UCSD-AML1 (cell line): ENCODE measurements around the gene DYNLRB1.
A peak's percentile ranks its signal among the peaks of the same experiment; 100 is the strongest.

Experiments
- DNase-seq: peaks from one replicate; lab custom pipeline; 2025; ENCODE audit not compliant: unreplicated experiment; lab: John Stamatoyannopoulos, UW

DYNLRB1 gene

GRCh38 chr20:34532756-34533155 is 16.5 kb downstream of the DYNLRB1 start:
- no peak for DNase-seq

GRCh38 chr20:34534391-34535165 is 18.4 kb downstream of the DYNLRB1 start:
- no peak for DNase-seq

GRCh38 chr20:34535301-34535840 is 19.1 kb downstream of the DYNLRB1 start:
- DNase-seq, result no peak

DNA sequence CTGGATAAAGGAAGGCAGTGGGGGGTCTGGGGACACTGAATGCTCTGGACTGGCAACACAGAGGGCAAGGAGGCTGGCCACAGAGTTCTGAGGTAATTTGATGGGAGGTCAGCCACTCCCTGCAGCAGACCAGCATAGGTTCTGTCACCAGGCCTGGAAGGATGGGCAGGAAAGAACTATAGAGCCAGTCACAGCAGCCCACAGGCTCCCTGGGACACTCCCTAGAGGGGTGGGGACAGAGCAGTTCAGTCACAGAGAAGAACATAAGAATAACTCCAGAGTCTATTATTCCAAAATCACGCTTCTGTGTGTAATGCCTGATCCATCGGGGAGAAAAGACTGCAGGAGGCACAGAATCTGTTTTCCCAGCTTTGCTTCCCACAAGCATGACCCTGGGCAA is 19.6 kb downstream of the DYNLRB1 start:
- DNase-seq, result no peak

GRCh38 chr20:34536798-34537394 is 20.7 kb downstream of the DYNLRB1 start:
- DNase-seq, result peak; percentile 49

DNA sequence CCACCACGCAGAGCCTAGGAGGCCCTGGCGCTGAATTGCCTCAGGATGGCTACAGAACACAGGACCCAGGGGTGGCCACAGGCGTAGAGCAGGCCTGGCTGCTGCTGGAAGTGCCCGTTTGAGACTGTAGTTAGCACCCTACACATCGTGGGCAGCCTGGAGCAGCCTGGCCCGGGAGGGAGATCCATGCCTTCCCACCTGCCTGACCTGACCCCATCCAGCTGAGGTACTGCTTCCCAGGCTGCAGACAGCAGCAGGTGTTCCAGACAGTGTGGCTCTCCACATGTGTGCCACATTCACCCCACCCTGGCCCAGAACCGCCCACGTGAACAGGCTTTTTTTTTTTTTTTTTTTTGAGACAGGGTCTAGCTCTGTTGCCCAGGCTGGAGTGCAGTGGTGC is 21.4 kb downstream of the DYNLRB1 start:
- DNase-seq, result no peak

DNA sequence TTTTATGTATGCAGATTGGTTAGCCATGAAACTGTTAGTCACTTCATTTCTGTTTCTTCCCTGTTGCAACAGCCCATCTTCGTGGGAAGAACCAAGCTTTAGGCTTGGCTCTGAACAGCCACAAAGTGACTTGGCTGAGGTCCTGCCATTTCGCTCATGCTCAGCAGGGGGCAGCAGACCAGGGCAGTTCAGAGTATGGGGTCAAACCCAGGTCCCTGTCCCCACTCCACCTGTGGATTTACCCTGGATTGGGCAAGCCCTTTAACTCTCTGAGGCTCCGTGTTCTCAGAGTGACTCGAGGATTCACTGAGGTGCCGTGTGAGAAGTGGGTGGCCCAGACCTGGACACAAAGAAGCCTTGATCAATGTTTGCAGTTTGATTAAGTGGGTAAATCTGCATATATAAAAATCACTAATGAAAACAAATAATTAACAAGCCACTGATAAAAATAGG is 22.5 kb downstream of the DYNLRB1 start:
- peak; percentile 45 for DNase-seq

DNA sequence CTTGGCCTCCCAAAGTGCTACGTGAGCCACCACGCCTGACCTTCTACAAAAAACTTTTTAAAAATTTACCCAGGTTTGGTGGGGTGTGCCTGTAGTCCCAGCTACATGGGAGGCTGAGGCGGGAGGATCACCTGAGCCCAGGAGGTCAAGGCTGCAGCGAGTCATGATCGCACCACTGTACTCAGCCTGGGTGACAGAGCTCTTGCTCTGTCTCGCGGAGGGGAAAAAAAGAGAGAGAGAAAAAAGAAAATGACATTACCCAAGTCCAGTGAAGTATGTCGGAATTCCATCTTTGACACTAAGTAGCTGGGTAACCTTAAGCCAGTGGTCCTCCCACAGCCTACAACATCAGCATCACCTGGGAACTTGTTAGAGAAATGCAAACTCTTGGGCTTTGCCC is 23.5 kb downstream of the DYNLRB1 start:
- DNase-seq, result no peak

DNA sequence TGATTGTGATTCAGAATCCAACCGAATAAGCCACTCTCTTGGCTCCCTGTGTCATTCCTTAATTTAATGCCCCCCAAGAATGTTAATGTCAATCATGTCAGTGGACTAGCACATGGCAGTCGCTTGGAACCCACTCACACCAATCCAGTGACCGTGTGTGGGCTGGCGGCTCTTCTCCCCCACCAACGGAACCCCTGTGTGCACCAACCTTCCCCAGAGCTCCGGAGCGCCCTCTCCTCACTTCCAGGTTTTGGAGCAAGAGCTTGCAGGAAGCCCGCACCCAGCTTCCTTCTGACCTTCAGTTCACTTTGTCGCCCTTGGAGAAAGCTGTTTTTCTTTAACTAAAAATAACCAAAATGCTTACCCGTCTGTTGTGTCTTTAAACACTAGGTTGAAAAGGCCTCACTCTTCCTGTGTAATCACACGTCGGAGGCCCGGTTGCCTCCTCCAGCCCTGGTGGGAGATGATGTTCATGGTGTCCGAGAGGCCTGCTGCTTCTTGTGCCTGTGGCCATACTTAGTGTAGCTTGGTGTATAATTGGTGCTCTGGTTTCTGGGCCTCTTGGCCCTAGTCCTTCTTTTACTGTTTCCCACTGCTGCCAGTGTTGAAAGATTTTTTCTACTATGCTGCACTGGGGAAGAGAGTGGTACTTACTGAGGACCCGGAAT is 24.5 kb downstream of the DYNLRB1 start:
- DNase-seq, result no peak

DNA sequence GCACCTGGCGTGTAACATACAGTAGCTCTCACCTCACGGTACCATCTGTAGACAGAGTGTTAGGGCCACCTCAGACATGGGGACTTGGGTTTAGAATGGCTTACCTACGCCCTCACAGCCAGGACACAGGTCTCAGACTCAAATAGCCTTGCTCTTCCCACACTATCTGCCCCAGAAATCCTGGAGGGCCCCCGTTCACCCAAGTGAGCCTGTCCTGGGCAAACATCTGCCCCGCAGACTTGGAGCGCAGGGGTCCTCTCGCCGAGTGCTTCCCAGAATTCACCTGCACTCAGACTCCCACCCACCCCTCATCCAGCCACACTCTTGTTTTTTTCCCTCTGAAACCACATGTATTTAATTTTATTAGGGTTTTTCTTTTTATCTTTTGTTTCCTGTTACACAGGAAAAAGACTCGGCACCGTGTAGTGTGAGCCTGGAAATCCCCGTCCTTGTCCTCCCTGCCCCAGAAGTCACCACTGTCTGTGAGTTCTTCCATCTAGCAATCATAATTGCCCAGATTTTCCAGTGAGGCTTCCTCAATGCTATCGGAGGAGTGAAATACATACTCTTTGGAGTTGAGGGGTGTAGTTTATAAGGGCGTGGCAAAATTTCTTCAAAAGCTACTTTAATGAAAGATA is 25.2 kb downstream of the DYNLRB1 start:
- DNase-seq, result no peak

DNA sequence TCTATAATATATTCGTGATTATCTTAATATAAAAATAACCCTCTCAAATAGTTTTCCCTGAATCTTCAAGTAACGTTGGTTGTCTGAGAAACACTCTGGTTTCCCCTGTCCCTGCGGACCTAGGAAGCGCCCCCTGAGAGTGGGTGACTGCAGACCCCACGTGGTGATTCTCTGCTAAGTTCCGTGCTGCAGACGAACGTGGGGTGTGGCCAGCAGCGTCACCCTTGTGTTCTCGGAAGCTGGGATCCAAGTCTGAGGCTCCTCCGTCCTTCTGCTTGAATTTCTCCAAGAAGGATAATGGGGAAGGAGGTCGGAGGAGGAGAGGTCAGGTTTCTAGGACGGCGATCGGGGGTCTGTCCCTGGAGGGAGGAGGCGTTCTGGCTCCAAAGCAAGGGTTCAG is 25.7 kb downstream of the DYNLRB1 start:
- no peak for DNase-seq

DNA sequence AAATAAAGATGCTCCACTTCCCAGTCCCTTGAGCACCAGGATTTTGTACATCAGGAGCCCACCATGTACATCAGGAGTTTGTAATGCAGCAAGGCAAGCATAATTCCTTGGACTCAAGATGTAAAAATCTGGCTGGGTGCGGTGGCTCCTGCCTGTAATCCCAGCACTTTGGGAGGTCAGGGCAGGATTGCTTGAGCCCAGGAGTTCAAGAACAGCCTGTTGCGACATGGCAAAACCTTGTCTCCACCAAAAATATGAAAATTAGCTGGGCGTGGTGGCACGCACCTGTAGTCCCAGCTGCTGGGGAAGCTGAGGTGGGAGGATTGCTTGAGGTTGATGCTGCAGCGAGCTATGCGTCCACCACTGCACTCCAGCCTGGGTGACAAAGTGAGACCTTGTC is 26.2 kb downstream of the DYNLRB1 start:
- DNase-seq, result no peak

GRCh38 chr20:34543463-34544056 is 27.3 kb downstream of the DYNLRB1 start:
- DNase-seq, result no peak

GRCh38 chr20:34544109-34544796 is 28.0 kb downstream of the DYNLRB1 start:
- DNase-seq, result no peak

GRCh38 chr20:34546751-34547181 is 30.5 kb downstream of the DYNLRB1 start:
- DNase-seq, result no peak

DNA sequence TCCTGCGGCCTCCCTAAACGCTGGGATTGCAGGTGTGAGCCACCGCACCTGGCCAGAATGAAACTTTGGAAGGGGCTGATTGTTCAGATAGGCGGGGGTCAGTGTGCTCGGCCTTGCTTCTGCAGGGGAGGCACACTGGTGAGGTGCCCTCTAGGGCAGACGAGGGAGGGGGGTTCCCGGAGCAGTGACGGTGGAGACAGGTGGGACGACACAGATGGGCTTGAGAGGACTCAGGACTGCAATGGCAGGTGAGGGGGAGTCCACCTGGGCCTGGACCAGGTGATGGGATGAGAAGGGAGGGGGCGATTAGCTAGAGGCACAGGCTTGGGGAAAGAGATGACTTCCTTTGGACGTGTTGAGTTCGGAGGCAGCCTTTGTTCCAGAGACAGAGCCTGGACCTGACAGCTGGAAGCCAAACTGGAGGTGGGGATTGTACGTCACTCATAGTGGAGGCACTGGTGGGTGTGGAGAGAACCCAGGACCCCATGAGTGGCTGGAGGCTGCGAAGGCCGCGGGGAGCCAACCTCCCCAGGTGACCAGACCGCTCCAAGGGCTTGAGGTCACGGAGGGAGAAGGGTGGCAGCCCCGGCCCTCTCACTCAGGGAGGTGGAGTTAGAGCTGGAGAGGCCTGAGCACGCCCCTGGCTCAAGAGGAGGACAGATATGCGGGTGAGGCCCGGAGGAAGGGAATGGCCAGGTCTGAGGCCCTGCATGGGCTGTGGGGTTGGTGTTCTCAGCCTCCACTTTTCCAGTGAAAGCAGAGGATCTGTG is 31.8 kb downstream of the DYNLRB1 start:
- no peak for DNase-seq

DNA sequence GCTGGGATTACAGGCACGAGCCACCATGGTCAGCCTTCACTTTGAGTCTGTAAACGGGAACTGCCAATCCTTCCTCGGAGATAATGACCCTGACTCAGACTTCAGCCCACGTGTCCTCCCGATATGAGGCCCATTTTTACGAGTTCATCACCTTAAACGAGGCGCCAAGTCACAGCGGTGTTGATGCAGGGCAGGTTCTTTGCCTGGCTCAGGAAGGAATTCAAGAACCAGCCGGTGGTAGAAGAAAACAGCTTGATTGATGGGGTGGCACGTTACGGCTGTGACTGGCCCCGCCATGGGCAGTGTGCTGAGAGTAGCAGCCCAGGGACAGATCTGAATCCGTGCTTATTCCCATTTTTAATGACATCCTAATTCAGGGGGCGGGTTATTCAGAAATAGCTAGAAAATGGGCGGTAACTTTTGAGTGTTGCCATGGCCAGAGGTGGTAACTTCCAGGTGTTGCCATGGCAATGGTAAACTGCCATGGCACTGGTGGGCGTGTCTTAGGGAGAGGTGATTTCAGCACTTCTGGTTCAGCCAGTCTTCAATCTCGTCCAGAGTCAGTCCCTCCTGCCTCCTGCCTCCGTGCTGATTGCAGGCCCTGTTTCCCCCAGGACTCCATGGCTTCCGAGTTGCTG is 33.2 kb downstream of the DYNLRB1 start:
- no peak for DNase-seq

DNA sequence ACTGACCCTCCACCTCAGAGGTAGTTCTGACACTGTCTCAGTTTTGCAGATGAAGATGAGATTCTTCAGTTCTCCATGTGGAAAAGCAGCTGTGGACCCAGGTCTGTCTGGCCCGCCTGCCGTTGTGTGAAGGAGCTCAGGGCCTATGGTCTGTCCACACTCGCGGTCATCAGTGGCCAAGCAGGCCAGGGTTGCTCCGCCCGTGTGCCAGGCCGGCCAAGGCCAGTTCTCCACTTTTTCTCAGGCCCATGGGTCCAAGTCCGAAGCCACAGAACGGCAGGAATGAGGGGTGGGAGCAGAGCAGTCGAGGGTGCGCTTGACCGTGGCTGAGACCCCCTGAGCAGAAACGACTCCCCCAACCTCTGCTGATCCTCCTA is 33.7 kb downstream of the DYNLRB1 start:
- no peak for DNase-seq

GRCh38 chr20:34552569-34552968 is 36.3 kb downstream of the DYNLRB1 start:
- DNase-seq, result no peak
